T-helper 9 cell (primary cell): ENCODE results near the gene MANSC1.
"Not testable (repeated sequence)": the region's sequence is repeated elsewhere in the genome, so short reads cannot be mapped to it uniquely, and the experiment has no call there.

Experiments used
- DNase-seq: peaks from one replicate; pipeline ENCODE4 v3.0.0-alpha.2; 2020

The MANSC1 gene

GRCh38 chr12:12323118-12323517, 26.9 kb downstream of the MANSC1 start:
- no peak for DNase-seq

- no peak for DNase-seq
Measured at GRCh38 chr12:12319451-12320183, 30.4 kb downstream of the MANSC1 start.

- DNase-seq, result no peak
Measured at GRCh38 chr12:12315838-12316237, 34.2 kb downstream of the MANSC1 start.

- not testable (repeated sequence) for DNase-seq
Measured at GRCh38 chr12:12310695-12311094, 39.3 kb downstream of the MANSC1 start.

GRCh38 chr12:12305568-12306300, 44.3 kb downstream of the MANSC1 start:
- no peak for DNase-seq

GRCh38 chr12:12302976-12303375, 47.1 kb downstream of the MANSC1 start:
- no peak for DNase-seq

GRCh38 chr12:12301122-12301521, 48.9 kb downstream of the MANSC1 start:
- DNase-seq, result no peak

GRCh38 chr12:12297201-12297830, 52.7 kb downstream of the MANSC1 start:
- DNase-seq, result no peak

GRCh38 chr12:12294215-12295005, 55.6 kb downstream of the MANSC1 start:
- no peak for DNase-seq

GRCh38 chr12:12290206-12290605, 59.8 kb downstream of the MANSC1 start:
- DNase-seq, result no peak

- no peak for DNase-seq
Measured at GRCh38 chr12:12286441-12286840, 63.6 kb downstream of the MANSC1 start.

GRCh38 chr12:12282761-12283425, 67.1 kb downstream of the MANSC1 start:
- DNase-seq, result no peak

GRCh38 chr12:12282202-12282601, 67.8 kb downstream of the MANSC1 start:
- no peak for DNase-seq

GRCh38 chr12:12281134-12281533, 68.9 kb downstream of the MANSC1 start:
- DNase-seq, result no peak

GRCh38 chr12:12278899-12279298, 71.1 kb downstream of the MANSC1 start:
- DNase-seq, result no peak
